Pancreas (tissue), 10 donors: Measurements from ENCODE around the gene PLPPR3. TPM values are rescaled to one million over a fixed set of nuclear protein-coding genes. Genes with fewer than 3 reads are reported as not detected.

Experiments
- ATAC-seq, 4 donors: fragments of 200-7000 bp; cut with Tn5 transposase; one replicate each; pipeline versions ENCODE4 v1.8.0 to v1.9.1; 2020; ENCODE audit warnings: mild to moderate bottlenecking in 4 of 4, moderate library complexity in 4 of 4
- DNase-seq, 6 donors: peaks; one replicate each; pipeline ENCODE4 v3.0.0-alpha.2; 2020
- FAIRE-seq: peaks from 2 replicates; lab custom pipeline; 2012; peaks lifted over from hg19 to GRCh38; lab: Jason Lieb, UNC
- H3K27ac ChIP-seq, 4 donors: fragments of 200-600 bp; sonication (generic); 1 replicate in 3 of 4; 2 replicates in 1 of 4; pipeline versions ENCODE4 v1.5.0 to v1.8.0; 2020
- H3K27me3 ChIP-seq, 4 donors: fragments of 200-600 bp; one replicate each; pipeline ENCODE4 v1.8.0; 2021
- H3K36me3 ChIP-seq, 3 donors: fragments of 200-600 bp; sonication (generic) in 1 of 3; one replicate each; pipeline versions ENCODE4 v1.5.0 to v1.8.0; 2020 to 2021
- H3K4me1 ChIP-seq, 3 donors: fragments of 200-600 bp; one replicate each; pipeline ENCODE4 v1.8.0; 2021
- H3K4me3 ChIP-seq, 4 donors: fragments of 200-600 bp; sonication (generic) in 2 of 4; one replicate each; pipeline versions ENCODE4 v1.5.0 to v1.8.0; 2020 to 2021
- H3K9me3 ChIP-seq, 4 donors: fragments of 200-600 bp; one replicate each; pipeline ENCODE4 v1.8.0; 2021
- CTCF ChIP-seq, 4 donors: fragments of 200-600 bp; sonication (generic) in 3 of 4; IDR thresholded peaks; one replicate each; pipeline versions ENCODE4 v1.5.0 to v1.8.0; 2021; ENCODE audit warnings: antibody characterized with exemption in 4 of 4
- WGBS, 2 donors: extraction: QIAGEN DNeasy Blood & Tissue Kit; methylation state at CpG; one replicate each; pipeline ENCODE4 v1.1.7; 2013; 5-methylcytosine and 5-hydroxymethylcytosine counted together
- intact Hi-C, 3 donors: fragments of 100-400 bp; cut with DNase I; formaldehyde crosslinking; loops; one replicate each; pipeline versions ENCODE4 v1.11.1 to v1.14.2; 2022
- polyA plus RNA-seq, 2 donors: library from polyadenylated mRNA; stranded (reverse); fragments of 200-250 nt; gene quantifications; one replicate each; pipeline ENCODE4 v1.2.3, GENCODE V29; 2013
- total RNA-seq, 6 donors: library from RNA; stranded (reverse); fragmentation: NEBNext Ultra II Directional in 4 of 6; extraction: Animal tissue kit (Norgen Biotek cat#: 25700) in 4 of 6; gene quantifications; one replicate each; pipeline versions ENCODE4 v1.2.1 to v1.2.4, GENCODE V29; 2021 to 2023
- donor health status: healthy with polysubstance abuse.
- donor health status: DM: no; HTN: no; CAD: no; lungs with moderate emphysema.
- donor health status: DM: no; HTN: no; CAD: no.
- donor health status: control.
- donor health status: control.
- donor health status: Bipolar disorder and iron deficiency.
- donor health status: DM: yes; HTN: yes; CAD: no.
- donor health status: DM: no; HTN: no; CAD: no.
- donor health status: DM: no; HTN: no; CAD: no.
- donor health status: DM: yes; HTN: yes; CAD: no.

Gene PLPPR3
- total and polyA plus RNA-seq, 8 donors, result 0.05 to 0.38 TPM; not detected in 6

GRCh38 chr19:868458-869244, 46.9 kb upstream of the PLPPR3 start:
- ATAC-seq (no peak), FAIRE-seq (no peak), DNase-seq (peak in 1 of 6 donors; percentile 74)
- no peak for TF ChIP-seq CTCF (IDR thresholded peaks at IDR 0.05)
- WGBS, 2 donors, result 93 to 95% methylated on average over 29 to 34 of the region's 34 CpGs
- H3K27ac ChIP-seq, result no peak overlapping the region
- H3K4me1 ChIP-seq, result peaks cover 0 to 3% (median 0%) of the 10 kb centered on the region in 3 donors
- no peak overlapping the region for H3K4me3 ChIP-seq
- no peaks in the 10 kb centered on the region for H3K9me3 ChIP-seq
- no peaks in the 10 kb centered on the region for H3K27me3 ChIP-seq
- intact Hi-C loops, result loop anchor here in 2 of 3 donors (5.0 to 10.0 kb wide), 3 partner anchors 39 to 116 kb away; partner anchors contain the start of genes KISS1R (in 1 of the 2) and WDR18 (in 1 of the 2)
- H3K36me3 ChIP-seq, result peaks cover 0 to 14% (median 4%) of the 10 kb centered on the region in 3 donors

GRCh38 chr19:867855-868457, 46.2 kb upstream of the PLPPR3 start:
- 94 to 97% methylated on average over 32 to 39 of the region's 39 CpGs for WGBS, 2 donors
- Histone ChIP-seq H3K36me3 (peaks cover 0 to 14% (median 4%) of the 10 kb centered on the region in 3 donors), H3K27ac (no peak overlapping the region), H3K27me3 (no peaks in the 10 kb centered on the region), H3K4me3 (no peak overlapping the region), H3K4me1 (peaks cover 0 to 3% (median 0%) of the 10 kb centered on the region in 3 donors), H3K9me3 (no peaks in the 10 kb centered on the region)
- FAIRE-seq, result no peak
- intact Hi-C loops, result loop anchor here in 2 of 3 donors (5.0 to 10.0 kb wide), 3 partner anchors 39 to 117 kb away; partner anchors contain the start of genes KISS1R (in 1 of the 2) and WDR18 (in 1 of the 2)
- DNase-seq, result peak in 1 of 6 donors; percentile 78
- ATAC-seq, result no peak
- TF ChIP-seq CTCF (IDR thresholded peaks at IDR 0.05), result no peak

- Histone ChIP-seq H3K27me3 (no peaks in the 10 kb centered on the region), H3K36me3 (peaks cover 0 to 14% (median 4%) of the 10 kb centered on the region in 3 donors), H3K4me3 (no peak overlapping the region), H3K4me1 (peaks cover 0 to 3% (median 0%) of the 10 kb centered on the region in 3 donors), H3K27ac (no peak overlapping the region), H3K9me3 (no peaks in the 10 kb centered on the region)
- intact Hi-C loops, result loop anchor here in 2 of 3 donors (5.0 to 10.0 kb wide), 3 partner anchors 40 to 117 kb away; partner anchors contain the start of genes KISS1R (in 1 of the 2) and WDR18 (in 1 of the 2)
- TF ChIP-seq CTCF (IDR thresholded peaks at IDR 0.05), result no peak
- FAIRE-seq, result no peak
- WGBS, 2 donors, result 85 to 88% methylated on average over 16 of the region's 16 CpGs
- ATAC-seq, result no peak
- DNase-seq, result no peak
Observed at GRCh38 chr19:867301-867793, 45.6 kb upstream of the PLPPR3 start.

GRCh38 chr19:866769-867300, 45.1 kb upstream of the PLPPR3 start:
- no peaks in the 10 kb centered on the region for H3K27me3 ChIP-seq
- H3K36me3 ChIP-seq, result peaks cover 0 to 14% (median 4%) of the 10 kb centered on the region in 3 donors
- no peaks in the 10 kb centered on the region for H3K9me3 ChIP-seq
- DNase-seq (peak in 1 of 6 donors; percentile 79), ATAC-seq (no peak), FAIRE-seq (no peak)
- intact Hi-C loops, result loop anchor here in 2 of 3 donors (5.0 to 10.0 kb wide), 3 partner anchors 40 to 118 kb away; partner anchors contain the start of genes KISS1R (in 1 of the 2) and WDR18 (in 1 of the 2)
- no peak overlapping the region for H3K4me3 ChIP-seq
- WGBS, 2 donors, result 89 to 93% methylated on average over 25 to 38 of the region's 38 CpGs
- peaks cover 0 to 3% (median 0%) of the 10 kb centered on the region in 3 donors for H3K4me1 ChIP-seq
- no peak for TF ChIP-seq CTCF (IDR thresholded peaks at IDR 0.05)
- H3K27ac ChIP-seq, result no peak overlapping the region
